HepG2 (cell line): Measurements from ENCODE around the gene ZNF207. TPM values are rescaled to one million over a fixed set of nuclear protein-coding genes. Genes with fewer than 3 reads are reported as not detected.

ENCODE experiments used
- ATAC-seq: fragments of 200-7000 bp; cut with Tn5 transposase; 3 replicates; pipeline ENCODE4 v1.9.1; 2020; ENCODE audit warnings: mild to moderate bottlenecking, moderate library complexity
- BruUV-seq: library from RNA; stranded (reverse); fragments of 400-500 nt; replicated peaks from 2 replicates; lab custom pipeline; 2021; lab: Mats Ljungman, UMichigan
- CTCF ChIA-PET: fragments of 300-600 bp; formaldehyde crosslinking; extraction: SDS; loops from one replicate; lab custom pipeline; 2021; ENCODE audit warnings: low total read pairs, inconsistent platforms, low intra/inter-chr PET ratio; lab: Yijun Ruan, JAX
- POLR2A ChIA-PET: fragments of 350-600 bp; sonication (Branson Sonifier 250); formaldehyde crosslinking; loops from one replicate; lab custom pipeline; 2020; ENCODE audit warnings: antibody characterized with exemption, inconsistent platforms; lab: Yijun Ruan, JAX
- DNase-seq: peaks from one replicate; pipeline ENCODE4 v3.0.0-alpha.2; 2015; ENCODE audit warnings: low spot score
- FAIRE-seq: peaks from 3 replicates; lab custom pipeline; 2011; peaks lifted over from hg19 to GRCh38; lab: Jason Lieb, UNC
- H2AFZ ChIP-seq: one replicate; pipeline ENCODE4 v1.6.1; 2011; ENCODE audit warnings: low read length, inconsistent platforms
- H3K27ac ChIP-seq: fragments of 300-600 bp; 3 replicates; pipeline ENCODE4 v1.8.0; 2011; ENCODE audit warnings: mixed run types, mild to moderate bottlenecking, mixed read lengths, low read length, inconsistent platforms; ENCODE audit not compliant: insufficient read depth; ENCODE audit errors: extremely low read length
- H3K27me3 ChIP-seq, 2 experiments: fragments of 200-600 bp in 1 of 2; 2 replicates in 1 of 2; 3 replicates in 1 of 2; pipeline versions ENCODE4 v1.6.0 to v1.8.0; 2011; ENCODE audit warnings: low read length in 2 of 2, mild to moderate bottlenecking in 2 of 2, moderate library complexity in 2 of 2, inconsistent platforms in 1 of 2; ENCODE audit not compliant: insufficient read depth in 2 of 2, control insufficient read depth in 1 of 2
- H3K36me3 ChIP-seq, 2 experiments: fragments of 200-600 bp in 1 of 2; replicated peaks in 1 of 2; 2 replicates in 1 of 2; 3 replicates in 1 of 2; pipeline versions ENCODE4 v1.5.1 to v1.8.0; 2011; ENCODE audit warnings: low read length in 2 of 2, inconsistent platforms in 1 of 2; ENCODE audit not compliant: insufficient read depth in 2 of 2, control insufficient read depth in 1 of 2
- H3K4me1 ChIP-seq: 2 replicates; pipeline ENCODE4 v1.5.1; 2012; ENCODE audit warnings: low read length, inconsistent platforms; ENCODE audit not compliant: insufficient read depth
- H3K4me2 ChIP-seq: 2 replicates; pipeline ENCODE4 v1.6.0; 2011; ENCODE audit warnings: low read depth, low read length, inconsistent platforms
- H3K4me3 ChIP-seq, 3 experiments: fragments of 200-600 bp in 1 of 3; sonication (generic), shearing (Covaris generic) in 1 of 3; replicated peaks in 1 of 3; 2 replicates each; pipeline ENCODE4 v1.5.1; 2011 to 2016; ENCODE audit warnings: low read length in 3 of 3, inconsistent platforms in 2 of 3, low read depth in 2 of 3, mild to moderate bottlenecking in 2 of 3, control low read depth in 1 of 3, mixed read lengths in 1 of 3; ENCODE audit not compliant: insufficient read depth in 1 of 3
- H3K79me2 ChIP-seq: one replicate; pipeline ENCODE4 v1.6.1; 2011; ENCODE audit warnings: low read length, inconsistent platforms; ENCODE audit not compliant: insufficient read depth
- H3K9ac ChIP-seq: 2 replicates; pipeline ENCODE4 v1.6.0; 2011; ENCODE audit warnings: mild to moderate bottlenecking, low read depth, low read length, inconsistent platforms; ENCODE audit not compliant: insufficient read depth
- H3K9me3 ChIP-seq: 2 replicates; pipeline ENCODE4 v1.5.1; 2012; ENCODE audit warnings: mild to moderate bottlenecking, low read length
- H4K20me1 ChIP-seq: 2 replicates; pipeline ENCODE4 v1.6.0; 2011; ENCODE audit warnings: inconsistent platforms, mild to moderate bottlenecking, low read length, moderate library complexity; ENCODE audit not compliant: insufficient read depth
- ZBED4 ChIP-seq: sonication (generic); formaldehyde crosslinking; IDR thresholded peaks from 2 replicates; pipeline ENCODE4 v1.4.0; 2020; ENCODE audit warnings: missing genetic modification reagents, borderline replicate concordance
- WGBS: methylation state at CpG from one replicate; pipeline ENCODE4 v1.1.6; 2017; ENCODE audit warnings: low lambda C conversion rate; 5-methylcytosine and 5-hydroxymethylcytosine counted together
- in situ Hi-C: cut with HindIII; loops from 2 replicates; pipeline ENCODE4 v1.10.0; 2017; ENCODE audit warnings: low pct_unique_long_range_greater_than_20kb; ENCODE audit not compliant: extremely low pct_ligation_motif_present
- intact Hi-C: fragments of 100-400 bp; cut with micrococcal nuclease; formaldehyde crosslinking; loops from one replicate; pipeline ENCODE4 v1.10.0; 2022; ENCODE audit not compliant: unreplicated experiment
- polyA plus RNA-seq, 8 experiments: library from polyadenylated mRNA; depleted of rRNA in 3 of 8; stranded (reverse) in 7 of 8; unstranded in 1 of 8; fragments of >200 nt; fragmentation: Illumina TruSeq in 4 of 8; extraction: Trizol in 4 of 8; gene quantifications; 2 replicates each; pipeline versions ENCODE4 v1.2.1 to v1.2.3, GENCODE V29; 2011 to 2016; ENCODE audit warnings: low read depth in 4 of 8, missing spikeins in 1 of 8, mixed read lengths in 1 of 8; ENCODE audit not compliant: insufficient read depth in 1 of 8
- total RNA-seq, 5 experiments: library from RNA; depleted of rRNA; stranded (reverse); fragments of >200 nt; fragmentation: Illumina TruSeq; extraction: Trizol; gene quantifications; 2 replicates each; pipeline ENCODE4 v1.2.3, GENCODE V29; 2016; ENCODE audit warnings: low read depth in 1 of 5
- TF ChIP-seq, protein P1 (sequence below): sonication (generic); formaldehyde crosslinking; IDR thresholded peaks from 2 replicates; pipeline ENCODE4 v1.4.0; 2020; ENCODE audit warnings: mild to moderate bottlenecking, low read depth, missing genetic modification reagents

Gene ZNF207
- total and polyA plus RNA-seq, 2 of the 13 experiments (the other 11 are each of a cell fraction or from before 2014, with no cell fraction given), result 150 to 164 TPM

DNA sequence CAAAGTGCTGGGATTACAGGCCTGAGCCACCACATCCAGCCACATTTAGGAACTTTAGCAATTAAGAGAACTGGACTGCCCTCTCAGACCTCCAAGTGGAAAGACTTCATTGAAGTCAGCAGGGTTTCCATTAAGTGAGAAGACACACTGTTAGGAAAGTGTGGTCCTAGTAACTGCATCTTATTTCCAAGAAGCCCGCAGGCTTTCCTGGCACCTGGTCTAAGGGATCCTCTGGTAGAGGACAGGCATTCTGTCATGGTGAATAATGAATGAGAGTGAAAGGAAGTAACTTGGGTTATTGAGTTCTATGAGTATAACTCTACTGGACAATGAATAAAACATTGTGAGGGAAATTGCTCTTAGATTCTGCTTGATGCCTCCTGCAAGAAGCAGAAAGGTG is 22.0 kb upstream of the ZNF207 start:
- no peak overlapping the region for H2AFZ ChIP-seq
- WGBS, result 96% methylated on average over 1 of the region's 1 CpG
- ATAC-seq, result no peak
- 0 out of 5 replicates have a peak, but pooled peaks cover 0 to 1% of the 10 kb centered on the region in 2 experiments for H3K36me3 ChIP-seq
- H3K27me3 ChIP-seq, result no peaks in the 10 kb centered on the region; a peak in 1 of 5 replicates
- no peak overlapping the region for H3K4me2 ChIP-seq
- FAIRE-seq, result no peak
- in situ Hi-C loops, result no loop called here
- peak overlapping the region; percentile 58 for H3K27ac ChIP-seq
- H4K20me1 ChIP-seq, result no peaks in the 10 kb centered on the region
- H3K9ac ChIP-seq, result no peak overlapping the region
- peaks cover 41% of the 10 kb centered on the region for H3K4me1 ChIP-seq
- H3K9me3 ChIP-seq, result no peaks in the 10 kb centered on the region
- no peak for DNase-seq
- intact Hi-C loops, result no loop called here
- POLR2A ChIA-PET, result interaction anchor here (1.1 kb wide), 1 partner anchor 14 kb away, joined by 3 read pairs; the partner anchor contains the start of gene C17orf75
- H3K79me2 ChIP-seq, result no peaks in the 10 kb centered on the region
- no peak overlapping the region for H3K4me3 ChIP-seq
- no peak for TF ChIP-seq ZBED4 (CRISPR knock-in tag)
- TF ChIP-seq, protein P1, sequence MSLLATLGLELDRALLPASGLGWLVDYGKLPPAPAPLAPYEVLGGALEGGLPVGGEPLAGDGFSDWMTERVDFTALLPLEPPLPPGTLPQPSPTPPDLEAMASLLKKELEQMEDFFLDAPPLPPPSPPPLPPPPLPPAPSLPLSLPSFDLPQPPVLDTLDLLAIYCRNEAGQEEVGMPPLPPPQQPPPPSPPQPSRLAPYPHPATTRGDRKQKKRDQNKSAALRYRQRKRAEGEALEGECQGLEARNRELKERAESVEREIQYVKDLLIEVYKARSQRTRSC (CRISPR knock-in tag), result no peak
- TF ChIP-seq, all 625 proteins: peak for 0
- CTCF ChIA-PET, result no interaction called here
- BruUV-seq, result no TSS peak
